ENCODE data around the gene PPP1R26.
"Not testable (repeated sequence)": the region's sequence is repeated elsewhere in the genome, so short reads cannot be mapped to it uniquely, and the experiment has no call there.

Gene PPP1R26

DNA sequence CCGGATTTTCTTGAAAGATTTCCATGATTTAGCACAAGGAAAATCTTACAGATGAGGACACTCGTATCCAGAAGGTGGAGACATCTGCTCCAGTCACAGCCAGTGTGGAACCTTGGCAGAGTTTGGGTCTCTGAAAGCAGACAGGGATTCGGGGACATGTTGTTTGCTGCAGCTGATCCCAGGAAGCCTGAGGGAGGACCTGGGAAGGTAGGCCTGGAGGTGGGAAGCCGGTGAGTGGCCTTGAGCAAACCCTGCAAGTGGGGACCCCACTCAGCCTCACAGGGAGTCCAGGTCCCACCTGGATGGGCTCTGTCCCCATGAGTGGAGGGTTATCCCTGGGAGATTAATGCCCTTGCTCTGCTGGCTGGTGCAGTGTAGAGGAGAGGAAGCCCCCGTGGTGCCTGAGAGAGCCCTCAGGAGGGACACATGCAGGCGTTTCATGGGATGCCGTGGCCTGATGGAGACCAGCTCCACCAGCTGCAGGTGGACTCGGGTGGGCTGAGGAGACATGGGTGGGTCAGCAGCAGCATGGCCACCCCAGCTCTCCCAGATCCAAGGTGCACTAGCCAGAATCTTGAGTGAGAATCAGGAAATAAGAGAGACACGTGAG lies 28.7 kb downstream of the PPP1R26 start:
- no peak overlapping the region for H3K4me3 ChIP-seq (replicated peaks; ENCODE audit: low read depth, low read length)
- TF ChIP-seq, protein P1, sequence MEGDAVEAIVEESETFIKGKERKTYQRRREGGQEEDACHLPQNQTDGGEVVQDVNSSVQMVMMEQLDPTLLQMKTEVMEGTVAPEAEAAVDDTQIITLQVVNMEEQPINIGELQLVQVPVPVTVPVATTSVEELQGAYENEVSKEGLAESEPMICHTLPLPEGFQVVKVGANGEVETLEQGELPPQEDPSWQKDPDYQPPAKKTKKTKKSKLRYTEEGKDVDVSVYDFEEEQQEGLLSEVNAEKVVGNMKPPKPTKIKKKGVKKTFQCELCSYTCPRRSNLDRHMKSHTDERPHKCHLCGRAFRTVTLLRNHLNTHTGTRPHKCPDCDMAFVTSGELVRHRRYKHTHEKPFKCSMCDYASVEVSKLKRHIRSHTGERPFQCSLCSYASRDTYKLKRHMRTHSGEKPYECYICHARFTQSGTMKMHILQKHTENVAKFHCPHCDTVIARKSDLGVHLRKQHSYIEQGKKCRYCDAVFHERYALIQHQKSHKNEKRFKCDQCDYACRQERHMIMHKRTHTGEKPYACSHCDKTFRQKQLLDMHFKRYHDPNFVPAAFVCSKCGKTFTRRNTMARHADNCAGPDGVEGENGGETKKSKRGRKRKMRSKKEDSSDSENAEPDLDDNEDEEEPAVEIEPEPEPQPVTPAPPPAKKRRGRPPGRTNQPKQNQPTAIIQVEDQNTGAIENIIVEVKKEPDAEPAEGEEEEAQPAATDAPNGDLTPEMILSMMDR (IDR thresholded peaks at IDR 0.05; ENCODE audit: insufficient read depth, low read length, poor library complexity, severe bottlenecking) = no peak
- no peak for DNase-seq (ENCODE audit: extremely low read depth, insufficient read length)
- peaks cover 17% of the 10 kb centered on the region for H3K36me3 ChIP-seq (ENCODE audit: control insufficient read depth, insufficient read depth, low read length)
- no peaks in the 10 kb centered on the region; the same call in 1 of the 2 replicates for H3K27me3 ChIP-seq (replicated peaks; ENCODE audit: control insufficient read depth, insufficient read depth, low read length)

DNA sequence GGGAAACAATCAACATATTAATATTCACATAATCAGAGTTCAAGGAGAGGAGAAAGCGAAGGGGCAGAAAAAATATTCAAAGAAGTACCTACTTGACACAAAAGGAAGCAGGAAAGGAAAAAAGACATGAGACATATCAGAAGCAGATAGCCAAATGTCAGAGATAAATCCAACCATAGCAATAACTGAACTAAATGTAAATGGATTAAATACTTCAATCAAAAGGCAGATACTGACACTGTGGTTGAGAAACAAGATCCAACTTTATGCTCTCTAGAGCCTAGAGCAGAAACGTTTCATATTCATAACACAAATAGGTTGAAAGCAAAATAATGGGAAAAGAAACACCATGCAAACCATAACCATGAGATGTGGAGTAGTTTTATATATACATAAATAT lies 29.9 kb downstream of the PPP1R26 start:
- H3K36me3 ChIP-seq (ENCODE audit: control insufficient read depth, insufficient read depth, low read length) = peaks cover 7% of the 10 kb centered on the region; the same call in 1 of the 2 replicates
- H3K4me3 ChIP-seq (replicated peaks; ENCODE audit: low read depth, low read length) = no peak overlapping the region
- DNase-seq (ENCODE audit: extremely low read depth, insufficient read length) = no peak
- TF ChIP-seq, protein P1 (IDR thresholded peaks at IDR 0.05; ENCODE audit: insufficient read depth, low read length, poor library complexity, severe bottlenecking) = no peak
- no peaks in the 10 kb centered on the region; the same call in 1 of the 2 replicates for H3K27me3 ChIP-seq (replicated peaks; ENCODE audit: control insufficient read depth, insufficient read depth, low read length)

DNA sequence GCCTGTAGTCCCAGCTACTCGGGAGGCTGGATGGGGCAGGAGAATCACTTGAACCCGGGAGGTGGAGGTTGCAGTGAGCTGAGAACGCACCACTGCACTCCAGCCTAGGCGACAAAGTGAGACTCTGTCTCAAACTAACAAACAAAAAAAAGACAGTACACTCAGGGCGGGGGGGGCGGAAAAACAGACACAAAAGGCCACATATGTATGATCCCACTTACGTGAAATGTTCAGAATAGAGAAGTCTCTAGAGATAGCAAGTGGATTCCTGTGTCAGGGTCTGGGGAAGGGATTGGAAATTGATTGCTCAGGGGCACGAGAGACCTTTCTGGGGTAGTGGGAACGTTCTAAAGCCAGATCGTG lies 32.6 kb downstream of the PPP1R26 start:
- Histone ChIP-seq H3K4me3 (replicated peaks; ENCODE audit: low read depth, low read length) (no peak overlapping the region), H3K36me3 (ENCODE audit: control insufficient read depth, insufficient read depth, low read length) (no peaks in the 10 kb centered on the region), H3K27me3 (replicated peaks; ENCODE audit: control insufficient read depth, insufficient read depth, low read length) (peaks cover 2% of the 10 kb centered on the region; the same call in 1 of the 2 replicates)
- DNase-seq (ENCODE audit: extremely low read depth, insufficient read length) = no peak
- TF ChIP-seq, protein P1 (IDR thresholded peaks at IDR 0.05; ENCODE audit: insufficient read depth, low read length, poor library complexity, severe bottlenecking) = no peak

DNA sequence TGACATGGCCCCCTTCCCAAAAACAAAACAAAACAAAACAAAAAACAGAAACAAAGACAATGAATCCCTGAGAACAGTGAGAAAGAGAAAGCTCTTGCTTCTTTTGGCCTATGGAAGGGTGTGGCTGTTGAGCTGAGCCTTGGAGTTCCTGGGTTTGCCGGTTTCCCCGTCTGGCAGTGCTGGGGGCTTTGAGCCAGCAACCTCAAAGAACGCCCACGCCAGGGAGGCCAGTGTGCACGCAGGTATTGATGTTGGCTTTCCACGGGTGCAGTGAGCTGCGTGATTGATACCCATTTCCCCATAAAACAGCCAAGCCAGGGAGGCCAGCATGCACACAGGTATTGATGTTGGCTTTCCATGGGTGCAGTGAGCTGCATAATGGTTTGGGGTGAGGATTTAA lies 33.3 kb downstream of the PPP1R26 start:
- no peaks in the 10 kb centered on the region for H3K36me3 ChIP-seq (ENCODE audit: control insufficient read depth, insufficient read depth, low read length)
- no peak overlapping the region for H3K4me3 ChIP-seq (replicated peaks; ENCODE audit: low read depth, low read length)
- DNase-seq (ENCODE audit: extremely low read depth, insufficient read length) = no peak
- H3K27me3 ChIP-seq (replicated peaks; ENCODE audit: control insufficient read depth, insufficient read depth, low read length) = peaks cover 2% of the 10 kb centered on the region; the same call in 1 of the 2 replicates
- TF ChIP-seq, protein P1 (IDR thresholded peaks at IDR 0.05; ENCODE audit: insufficient read depth, low read length, poor library complexity, severe bottlenecking) = no peak

DNA sequence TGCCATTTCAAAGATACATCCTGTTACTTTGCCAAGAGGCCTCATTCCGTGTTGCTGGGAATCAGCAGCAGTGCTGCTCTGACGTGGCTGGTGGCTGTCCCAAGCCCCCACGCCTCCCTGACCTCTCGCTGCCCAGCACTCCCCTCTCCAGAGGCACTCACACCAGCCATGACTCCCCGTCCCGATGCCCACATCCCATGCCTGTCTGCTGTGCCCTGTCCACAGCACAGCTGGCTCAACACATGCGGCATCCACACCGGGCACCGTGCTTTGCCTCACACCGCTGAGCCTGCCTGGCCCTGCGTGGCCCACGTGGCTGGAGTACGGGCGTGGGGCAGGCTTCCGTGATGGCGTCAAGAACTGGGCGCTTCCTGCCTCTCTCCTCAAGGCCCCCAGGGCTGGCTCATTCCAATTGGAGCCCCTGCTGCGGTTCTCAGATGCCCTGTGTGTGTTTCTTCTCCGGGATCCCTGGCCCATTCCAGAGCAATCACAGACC lies 33.8 kb downstream of the PPP1R26 start:
- Histone ChIP-seq H3K36me3 (ENCODE audit: control insufficient read depth, insufficient read depth, low read length) (no peaks in the 10 kb centered on the region), H3K4me3 (replicated peaks; ENCODE audit: low read depth, low read length) (no peak overlapping the region), H3K27me3 (replicated peaks; ENCODE audit: control insufficient read depth, insufficient read depth, low read length) (peaks cover 2% of the 10 kb centered on the region; the same call in 1 of the 2 replicates)
- DNase-seq (ENCODE audit: extremely low read depth, insufficient read length) = no peak
- TF ChIP-seq, protein P1 (IDR thresholded peaks at IDR 0.05; ENCODE audit: insufficient read depth, low read length, poor library complexity, severe bottlenecking) = no peak

DNA sequence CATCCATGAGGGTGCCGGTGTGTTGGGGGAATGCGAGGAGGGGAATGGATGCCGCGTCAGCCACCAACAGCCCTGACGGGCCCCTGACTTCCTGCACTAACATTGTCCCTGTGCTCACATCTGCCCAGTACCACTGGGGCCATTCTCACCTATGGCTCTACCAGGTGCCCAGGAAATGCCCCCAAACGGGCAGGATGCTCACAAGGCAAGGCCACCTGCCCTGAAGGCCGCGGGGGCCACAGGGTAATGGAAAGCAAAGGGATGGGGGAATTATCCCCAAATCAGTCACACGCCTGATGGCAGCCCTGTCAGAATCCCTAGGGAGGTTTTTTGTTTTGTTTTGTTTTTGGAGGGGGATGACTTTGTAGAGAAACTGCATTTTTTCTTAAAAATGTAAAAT lies 34.3 kb downstream of the PPP1R26 start:
- not testable (repeated sequence) for H3K27me3 ChIP-seq (replicated peaks; ENCODE audit: control insufficient read depth, insufficient read depth, low read length); H3K36me3 ChIP-seq (ENCODE audit: control insufficient read depth, insufficient read depth, low read length); DNase-seq (ENCODE audit: extremely low read depth, insufficient read length); H3K4me3 ChIP-seq (replicated peaks; ENCODE audit: low read depth, low read length)
